IMR-90 (cell line): ENCODE results near the gene BAIAP2. TPM values are rescaled to one million over a fixed set of nuclear protein-coding genes. Genes with fewer than 3 reads are reported as not detected.

Experiments used
- ATAC-seq: fragments of 200-7000 bp; cut with Tn5 transposase; 2 replicates; pipeline ENCODE4 v1.9.1; 2020; ENCODE audit warnings: low read depth, mild to moderate bottlenecking, moderate library complexity
- BruUV-seq: library from RNA; stranded (reverse); fragments of 400-500 nt; replicated peaks from 2 replicates; lab custom pipeline; 2021; lab: Mats Ljungman, UMichigan
- CTCF ChIA-PET: fragments of 300-600 bp; formaldehyde crosslinking; extraction: SDS; loops from one replicate; lab custom pipeline; 2021; ENCODE audit warnings: antibody characterized with exemption; lab: Yijun Ruan, JAX
- POLR2A ChIA-PET: fragments of 300-600 bp; sonication (Branson Sonifier 250); formaldehyde crosslinking; loops from one replicate; lab custom pipeline; 2022; ENCODE audit warnings: antibody characterized with exemption; ENCODE audit not compliant: unreplicated experiment; lab: Charles Lee
- DNase-seq: peaks from one replicate; pipeline ENCODE4 v3.0.0; 2013
- H2AFZ ChIP-seq: replicated peaks from 2 replicates; pipeline ENCODE3; 2013; ENCODE audit warnings: low read length, mild to moderate bottlenecking; ENCODE audit not compliant: poor library complexity
- H2AK5ac ChIP-seq: 2 replicates; pipeline ENCODE4 v1.6.1; 2013; ENCODE audit warnings: low read depth, low read length, inconsistent platforms
- H2AK9ac ChIP-seq: replicated peaks from 2 replicates; pipeline ENCODE3; 2013; ENCODE audit warnings: mild to moderate bottlenecking, low read depth, low read length, moderate library complexity; ENCODE audit not compliant: poor library complexity
- H2BK120ac ChIP-seq: 2 replicates; pipeline ENCODE4 v1.6.1; 2013; ENCODE audit warnings: low read depth, low read length, inconsistent platforms
- H2BK15ac ChIP-seq: 3 replicates; pipeline ENCODE4 v1.6.1; 2013; ENCODE audit warnings: low read depth, low read length, inconsistent platforms
- H2BK20ac ChIP-seq: 2 replicates; pipeline ENCODE4 v1.6.1; 2013; ENCODE audit warnings: low read depth, mild to moderate bottlenecking, inconsistent platforms, low read length, moderate library complexity
- H2BK5ac ChIP-seq: 2 replicates; pipeline ENCODE4 v1.6.1; 2013; ENCODE audit warnings: mild to moderate bottlenecking, low read depth, low read length, inconsistent platforms; ENCODE audit not compliant: poor library complexity, severe bottlenecking
- H3K14ac ChIP-seq: replicated peaks from 2 replicates; pipeline ENCODE4 v1.6.1; 2013; ENCODE audit warnings: low read depth, low read length, inconsistent platforms
- H3K18ac ChIP-seq: 2 replicates; pipeline ENCODE4 v1.6.1; 2013; ENCODE audit warnings: low read depth, low read length, control low read depth
- H3K23ac ChIP-seq: 2 replicates; pipeline ENCODE4 v1.6.1; 2013; ENCODE audit warnings: low read depth, low read length, inconsistent platforms
- H3K27ac ChIP-seq: 2 replicates; pipeline ENCODE4 v1.5.1; 2013; ENCODE audit warnings: mild to moderate bottlenecking, control low read depth, low read length; ENCODE audit not compliant: insufficient read depth
- H3K27me3 ChIP-seq: 2 replicates; pipeline ENCODE4 v1.6.1; 2013; ENCODE audit warnings: low read length; ENCODE audit not compliant: control insufficient read depth, insufficient read depth
- H3K36me3 ChIP-seq: 2 replicates; pipeline ENCODE4 v1.6.1; 2013; ENCODE audit warnings: low read length, mixed read lengths; ENCODE audit not compliant: control insufficient read depth, insufficient read depth
- H3K4ac ChIP-seq: 2 replicates; pipeline ENCODE4 v1.6.1; 2013; ENCODE audit warnings: low read depth, low read length, inconsistent platforms
- H3K4me1 ChIP-seq: 2 replicates; pipeline ENCODE4 v1.6.1; 2013; ENCODE audit warnings: low read length, mixed read lengths; ENCODE audit not compliant: control insufficient read depth, insufficient read depth
- H3K4me2 ChIP-seq: 2 replicates; pipeline ENCODE4 v1.6.1; 2013; ENCODE audit warnings: low read depth, mild to moderate bottlenecking, control low read depth, low read length, moderate library complexity
- H3K4me3 ChIP-seq: 2 replicates; pipeline ENCODE4 v1.5.1; 2013; ENCODE audit warnings: low read depth, mild to moderate bottlenecking, control low read depth, low read length, moderate library complexity; ENCODE audit not compliant: insufficient read depth
- H3K56ac ChIP-seq: 2 replicates; pipeline ENCODE4 v1.6.1; 2013; ENCODE audit warnings: low read length, inconsistent platforms; ENCODE audit not compliant: insufficient read depth; ENCODE audit errors: extremely low read depth
- H3K79me1 ChIP-seq, 2 experiments: 2 replicates each; pipeline ENCODE4 v1.6.1; 2013; ENCODE audit warnings: low read length in 2 of 2, inconsistent platforms in 1 of 2, low read depth in 1 of 2
- H3K9ac ChIP-seq: 2 replicates; pipeline ENCODE4 v1.6.1; 2013; ENCODE audit warnings: low read depth, low read length, control low read depth
- H3K9me1 ChIP-seq: 2 replicates; pipeline ENCODE4 v1.6.1; 2013; ENCODE audit warnings: low read length, inconsistent platforms; ENCODE audit not compliant: insufficient read depth
- H3K9me3 ChIP-seq: 2 replicates; pipeline ENCODE4 v1.6.1; 2013; ENCODE audit warnings: low read length; ENCODE audit not compliant: control insufficient read depth, insufficient read depth
- H4K20me1 ChIP-seq: 2 replicates; pipeline ENCODE4 v1.6.1; 2013; ENCODE audit warnings: low read length, inconsistent platforms; ENCODE audit not compliant: insufficient read depth
- H4K5ac ChIP-seq: 2 replicates; pipeline ENCODE4 v1.6.1; 2013; ENCODE audit warnings: mild to moderate bottlenecking, low read depth, low read length, control low read depth
- H4K8ac ChIP-seq, 2 experiments: 2 replicates each; pipeline ENCODE4 v1.6.1; 2013; ENCODE audit warnings: low read depth in 2 of 2, low read length in 2 of 2, control low read depth in 1 of 2, inconsistent platforms in 1 of 2
- H4K91ac ChIP-seq: 2 replicates; pipeline ENCODE4 v1.6.1; 2013; ENCODE audit warnings: low read depth, low read length, inconsistent platforms; ENCODE audit not compliant: insufficient read depth
- MAFK ChIP-seq: IDR thresholded peaks from 2 replicates; pipeline ENCODE4 v1.6.1; 2012; ENCODE audit warnings: low read depth, low read length, improper control_type of control experiment
- MAZ ChIP-seq: IDR thresholded peaks from 2 replicates; pipeline ENCODE4 v1.6.1; 2012; ENCODE audit warnings: low read depth, mild to moderate bottlenecking, low read length, improper control_type of control experiment, moderate library complexity, borderline replicate concordance
- MXI1 ChIP-seq: IDR thresholded peaks from 2 replicates; pipeline ENCODE4 v1.6.1; 2012; ENCODE audit warnings: low read depth, mild to moderate bottlenecking, low read length, moderate library complexity, borderline replicate concordance
- POLR2A ChIP-seq: IDR thresholded peaks from 2 replicates; pipeline ENCODE4 v1.6.1; 2012; ENCODE audit warnings: mild to moderate bottlenecking, low read depth, low read length
- RCOR1 ChIP-seq: IDR thresholded peaks from 2 replicates; pipeline ENCODE4 v1.6.1; 2012; ENCODE audit warnings: mild to moderate bottlenecking, low read length, improper control_type of control experiment; ENCODE audit not compliant: insufficient replicate concordance
- RFX5 ChIP-seq: IDR thresholded peaks from 2 replicates; pipeline ENCODE4 v1.8.0; 2012; ENCODE audit warnings: low read depth, mild to moderate bottlenecking, low read length, moderate library complexity
- WGBS, 2 experiments: methylation state at CpG; one replicate each; pipeline versions ENCODE4 v1.1.5 to v1.1.7; 2013; ENCODE audit warnings: missing lambda C conversion rate in 2 of 2; ENCODE audit not compliant: insufficient read length in 1 of 2; ENCODE audit errors: extremely low coverage in 2 of 2; 5-methylcytosine and 5-hydroxymethylcytosine counted together
- dilution Hi-C: fragments of 300-500 bp; cut with HindIII; formaldehyde crosslinking; loops from one replicate; pipeline ENCODE4 v1.14.3; 2018; ENCODE audit warnings: low sequenced_read_pairs; ENCODE audit not compliant: unreplicated experiment
- in situ Hi-C: fragments of 300-500 bp; cut with MboI; formaldehyde crosslinking; loops from 3 replicates; pipeline ENCODE4 v1.14.3; 2019; ENCODE audit warnings: low sequenced_read_pairs, inconsistent platforms, mixed read lengths
- intact Hi-C: fragments of 100-400 bp; cut with micrococcal nuclease; formaldehyde crosslinking; loops from 2 replicates; pipeline ENCODE4 v1.10.0; 2022
- polyA plus RNA-seq, 3 experiments: library from polyadenylated mRNA; depleted of rRNA; stranded (reverse); fragments of >200 nt; gene quantifications; 2 replicates each; pipeline ENCODE4 v1.2.3, GENCODE V29; 2012; ENCODE audit warnings: low replicate concordance in 1 of 3
- total RNA-seq: library from RNA; depleted of rRNA; stranded (reverse); fragments of >200 nt; gene quantifications from 2 replicates; pipeline ENCODE4 v1.2.3, GENCODE V29; 2012
- TF ChIP-seq, protein P1 (sequence below): fragments of 150-350 bp; IDR thresholded peaks from 2 replicates; pipeline ENCODE4 v1.6.1; 2016; ENCODE audit warnings: low read depth, mild to moderate bottlenecking, low read length, moderate library complexity, borderline replicate concordance

The BAIAP2 gene
- total and polyA plus RNA-seq, 2 of the 4 experiments (the other 2 are of a cell fraction), result 18.3 to 32.6 TPM

DNA sequence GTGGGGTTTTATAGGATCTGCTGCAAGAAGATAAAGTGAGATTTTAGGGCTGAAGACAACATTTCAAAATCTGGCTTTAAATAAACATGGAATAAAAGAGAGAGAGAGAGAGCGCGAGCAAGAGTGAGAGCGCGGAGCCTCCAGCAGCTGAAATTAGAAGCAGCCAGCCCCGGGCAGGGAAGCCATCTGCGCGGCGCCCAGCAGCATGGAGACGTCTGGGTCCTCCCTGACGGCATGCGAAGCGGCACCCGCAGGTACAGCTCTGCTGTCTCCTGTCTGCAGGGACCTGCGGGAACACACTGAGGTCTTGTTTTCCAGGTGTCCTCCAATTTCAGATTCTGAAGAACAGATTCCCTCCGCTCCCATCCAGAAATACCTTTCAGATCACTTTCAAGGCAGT, 7.9 kb upstream of the BAIAP2 start:
- no peak overlapping the region for H2AK9ac ChIP-seq
- no peak overlapping the region for H3K4me3 ChIP-seq
- H3K4me2 ChIP-seq, result no peak overlapping the region

More for the DNA sequence above, 7.9 kb upstream of the BAIAP2 start:
- ChIA-PET POLR2A (no interaction called here), CTCF (no interaction called here)
- in situ Hi-C loops, result no loop called here
- BruUV-seq, result no TSS peak
- TF ChIP-seq MAZ (no peak), RCOR1 (no peak), RFX5 (no peak), MAFK (no peak), MXI1 (no peak), POLR2A (no peak)
- TF ChIP-seq, protein P1, sequence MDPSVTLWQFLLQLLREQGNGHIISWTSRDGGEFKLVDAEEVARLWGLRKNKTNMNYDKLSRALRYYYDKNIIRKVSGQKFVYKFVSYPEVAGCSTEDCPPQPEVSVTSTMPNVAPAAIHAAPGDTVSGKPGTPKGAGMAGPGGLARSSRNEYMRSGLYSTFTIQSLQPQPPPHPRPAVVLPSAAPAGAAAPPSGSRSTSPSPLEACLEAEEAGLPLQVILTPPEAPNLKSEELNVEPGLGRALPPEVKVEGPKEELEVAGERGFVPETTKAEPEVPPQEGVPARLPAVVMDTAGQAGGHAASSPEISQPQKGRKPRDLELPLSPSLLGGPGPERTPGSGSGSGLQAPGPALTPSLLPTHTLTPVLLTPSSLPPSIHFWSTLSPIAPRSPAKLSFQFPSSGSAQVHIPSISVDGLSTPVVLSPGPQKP, result no peak
- Histone ChIP-seq H2BK5ac (no peak overlapping the region), H4K91ac (no peak overlapping the region), H4K20me1 (no peaks in the 10 kb centered on the region), H3K4ac (no peak overlapping the region), H2AK5ac (no peak overlapping the region), H3K18ac (no peak overlapping the region), H3K27ac (no peak overlapping the region), H4K8ac (no peak overlapping the region), H3K14ac (no peak overlapping the region), H3K4me1 (peaks cover 2% of the 10 kb centered on the region; the same call in 1 of the 2 replicates), H3K56ac (no peak overlapping the region), H3K79me1 (no peaks in the 10 kb centered on the region), H2AFZ (no peak overlapping the region), H3K23ac (no peak overlapping the region), H2BK20ac (no peak overlapping the region), H2BK120ac (no peak overlapping the region), H4K5ac (no peak overlapping the region), H3K36me3 (peaks cover 6% of the 10 kb centered on the region; the same call in 1 of the 2 replicates), H3K27me3 (peaks cover 32% of the 10 kb centered on the region), H3K9me3 (peaks cover 1% of the 10 kb centered on the region; the same call in 1 of the 2 replicates), H3K9me1 (no peaks in the 10 kb centered on the region), H2BK15ac (no peak overlapping the region), H3K9ac (no peak overlapping the region)
- dilution Hi-C loops, result no loop called here
- intact Hi-C loops, result no loop called here
- WGBS, 2 experiments, result 38% methylated on average over 8 of the region's 15 CpGs; no CpG with 5 or more reads in 1 of the 2 experiments
- DNase-seq (no peak), ATAC-seq (no peak)
